Neural progenitor cell (in vitro differentiated cells): ENCODE results near the gene CAMKMT. TPM values are rescaled to one million over a fixed set of nuclear protein-coding genes. Genes with fewer than 3 reads are reported as not detected.

Experiments used
- DNase-seq: peaks from one replicate; pipeline ENCODE4 v3.0.0-alpha.2; 2016; ENCODE audit warnings: low spot score
- H2AFZ ChIP-seq: fragments of 200-600 bp; sonication (generic); replicated peaks from 2 replicates; pipeline ENCODE4 v1.6.1; 2016; ENCODE audit warnings: antibody characterized with exemption
- H3F3A ChIP-seq: fragments of 200-600 bp; sonication (generic); 2 replicates; pipeline ENCODE4 v1.6.1; 2016; ENCODE audit warnings: antibody characterized with exemption, low read depth
- H3K27ac ChIP-seq: fragments of 200-600 bp; sonication (generic); 2 replicates; pipeline ENCODE4 v1.5.1; 2016; ENCODE audit warnings: mild to moderate bottlenecking
- H3K27me3 ChIP-seq: fragments of 200-600 bp; sonication (generic); 2 replicates; pipeline ENCODE4 v1.6.1; 2016; ENCODE audit warnings: mild to moderate bottlenecking, moderate library complexity
- H3K36me3 ChIP-seq: fragments of 200-600 bp; sonication (generic); 2 replicates; pipeline ENCODE4 v1.5.1; 2016
- H3K4me1 ChIP-seq: fragments of 200-600 bp; sonication (generic); 2 replicates; pipeline ENCODE4 v1.6.1; 2016; ENCODE audit warnings: mixed run types
- H3K4me2 ChIP-seq: fragments of 200-600 bp; sonication (generic); 2 replicates; pipeline ENCODE4 v1.6.1; 2016
- H3K4me3 ChIP-seq: fragments of 200-600 bp; sonication (generic); 2 replicates; pipeline ENCODE4 v1.5.1; 2016
- H3K79me2 ChIP-seq: fragments of 200-600 bp; sonication (generic); 2 replicates; pipeline ENCODE4 v1.6.1; 2016; ENCODE audit warnings: low read depth
- H3K9ac ChIP-seq: fragments of 200-600 bp; sonication (generic); 2 replicates; pipeline ENCODE4 v1.6.1; 2016
- H3K9me3 ChIP-seq: fragments of 200-600 bp; sonication (generic); 2 replicates; pipeline ENCODE4 v1.5.1; 2016; ENCODE audit warnings: low read depth
- H4K20me1 ChIP-seq: fragments of 200-600 bp; sonication (generic); 2 replicates; pipeline ENCODE4 v1.6.1; 2016; ENCODE audit warnings: low read depth
- H3K27ac Mint-ChIP-seq: 3 replicates; pipeline ENCODE4 v1.8.0; 2021; ENCODE audit warnings: mixed read lengths
- H3K27me3 Mint-ChIP-seq: 2 replicates; pipeline ENCODE4 v1.8.0; 2022; ENCODE audit warnings: low read depth, mild to moderate bottlenecking, inconsistent platforms, moderate library complexity, mixed read lengths; ENCODE audit not compliant: insufficient read depth
- H3K36me3 Mint-ChIP-seq: 3 replicates; pipeline ENCODE4 v1.8.0; 2021; ENCODE audit warnings: mixed read lengths
- H3K4me1 Mint-ChIP-seq: 3 replicates; pipeline ENCODE4 v1.8.0; 2021; ENCODE audit warnings: mixed read lengths
- H3K4me3 Mint-ChIP-seq: 3 replicates; pipeline ENCODE4 v1.8.0; 2021; ENCODE audit warnings: mild to moderate bottlenecking, moderate library complexity, mixed read lengths
- H3K9me3 Mint-ChIP-seq: 3 replicates; pipeline ENCODE4 v1.8.0; 2020; ENCODE audit warnings: mixed read lengths
- EZH2 ChIP-seq: fragments of 200-600 bp; sonication (generic); IDR thresholded peaks from 2 replicates; pipeline ENCODE4 v1.6.1; 2017; ENCODE audit warnings: antibody characterized with exemption, mild to moderate bottlenecking, moderate library complexity
- EZH2phosphoT487 ChIP-seq: fragments of 200-600 bp; sonication (generic); IDR thresholded peaks from 2 replicates; pipeline ENCODE4 v1.6.1; 2017; ENCODE audit warnings: antibody characterized with exemption
- total RNA-seq: library from RNA; depleted of rRNA; stranded (reverse); fragments of >200 nt; gene quantifications from 2 replicates; pipeline ENCODE4 v1.2.3, GENCODE V29; 2015; ENCODE audit warnings: low replicate concordance
- TF ChIP-seq, protein P1 (sequence below): fragments of 200-600 bp; sonication (generic); IDR thresholded peaks from 2 replicates; pipeline ENCODE4 v1.5.1; 2017; ENCODE audit warnings: antibody characterized with exemption, mild to moderate bottlenecking

CAMKMT gene
- total RNA-seq, 1 donor from 2014 or later = 28.5 TPM

DNA sequence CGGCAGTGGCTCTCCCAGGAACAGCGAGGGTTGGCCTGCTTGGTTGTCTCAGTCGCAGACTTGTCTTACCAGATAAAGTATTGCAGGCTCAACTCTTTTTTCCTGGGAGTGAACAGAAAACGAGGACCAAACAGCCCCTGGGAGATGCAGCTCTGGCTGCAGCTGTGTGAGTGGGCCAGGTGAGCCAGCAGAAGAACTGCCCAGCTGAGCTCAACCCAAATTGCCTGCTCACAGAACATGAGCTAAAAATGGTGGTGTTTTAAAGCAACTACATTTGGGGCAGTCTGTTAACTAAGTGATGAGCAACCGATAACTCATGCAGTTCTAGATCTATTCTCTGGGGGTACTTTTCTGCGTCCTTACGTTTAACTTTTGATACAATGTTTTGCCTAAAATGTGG lies 418.7 kb downstream of the CAMKMT start:
- peaks cover 46% of the 10 kb centered on the region for H3K4me1 ChIP-seq
- H3K4me3 Mint-ChIP-seq = no peak overlapping the region
- peaks cover 50% of the 10 kb centered on the region for H3F3A ChIP-seq
- peaks cover 24% of the 10 kb centered on the region for H4K20me1 ChIP-seq
- peaks cover 5% of the 10 kb centered on the region for H3K36me3 Mint-ChIP-seq
- peaks cover 35% of the 10 kb centered on the region for H3K4me1 Mint-ChIP-seq
- no peak overlapping the region for H3K4me2 ChIP-seq
- H3K79me2 ChIP-seq = no peaks in the 10 kb centered on the region
- no peaks in the 10 kb centered on the region for H3K36me3 ChIP-seq
- H3K4me3 ChIP-seq = no peak overlapping the region
- H3K9ac ChIP-seq = no peak overlapping the region
- peaks cover 12% of the 10 kb centered on the region for H3K27me3 Mint-ChIP-seq
- peaks cover 13% of the 10 kb centered on the region for H3K27me3 ChIP-seq
- no peak overlapping the region for H2AFZ ChIP-seq
- TF ChIP-seq EZH2phosphoT487 = peak; percentile 3
- TF ChIP-seq, protein P1, sequence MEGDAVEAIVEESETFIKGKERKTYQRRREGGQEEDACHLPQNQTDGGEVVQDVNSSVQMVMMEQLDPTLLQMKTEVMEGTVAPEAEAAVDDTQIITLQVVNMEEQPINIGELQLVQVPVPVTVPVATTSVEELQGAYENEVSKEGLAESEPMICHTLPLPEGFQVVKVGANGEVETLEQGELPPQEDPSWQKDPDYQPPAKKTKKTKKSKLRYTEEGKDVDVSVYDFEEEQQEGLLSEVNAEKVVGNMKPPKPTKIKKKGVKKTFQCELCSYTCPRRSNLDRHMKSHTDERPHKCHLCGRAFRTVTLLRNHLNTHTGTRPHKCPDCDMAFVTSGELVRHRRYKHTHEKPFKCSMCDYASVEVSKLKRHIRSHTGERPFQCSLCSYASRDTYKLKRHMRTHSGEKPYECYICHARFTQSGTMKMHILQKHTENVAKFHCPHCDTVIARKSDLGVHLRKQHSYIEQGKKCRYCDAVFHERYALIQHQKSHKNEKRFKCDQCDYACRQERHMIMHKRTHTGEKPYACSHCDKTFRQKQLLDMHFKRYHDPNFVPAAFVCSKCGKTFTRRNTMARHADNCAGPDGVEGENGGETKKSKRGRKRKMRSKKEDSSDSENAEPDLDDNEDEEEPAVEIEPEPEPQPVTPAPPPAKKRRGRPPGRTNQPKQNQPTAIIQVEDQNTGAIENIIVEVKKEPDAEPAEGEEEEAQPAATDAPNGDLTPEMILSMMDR = no peak
- H3K27ac ChIP-seq = no peak overlapping the region
- H3K27ac Mint-ChIP-seq = no peak overlapping the region
- peaks cover 24% of the 10 kb centered on the region for H3K9me3 Mint-ChIP-seq
- H3K9me3 ChIP-seq = no peaks in the 10 kb centered on the region
- DNase-seq = no peak

DNA sequence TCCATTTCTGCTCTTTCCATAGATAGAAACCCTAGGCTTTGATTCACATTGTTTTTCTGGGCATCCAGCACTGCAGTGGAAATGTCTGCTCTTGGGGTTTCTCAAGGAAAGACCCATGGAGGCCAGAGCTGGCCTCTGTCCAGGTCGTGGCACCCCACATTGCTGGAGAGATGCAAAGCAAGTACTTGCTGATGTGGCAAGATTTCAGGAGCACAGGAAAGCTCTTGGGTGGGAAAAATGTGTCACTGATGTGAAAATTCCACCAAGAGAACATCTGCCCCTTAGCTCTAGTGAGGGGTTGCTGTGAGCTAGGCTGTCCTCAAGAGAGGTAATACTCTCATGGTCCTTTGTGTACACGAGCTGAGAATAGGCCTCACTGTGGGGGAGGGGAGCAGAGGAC lies 423.7 kb downstream of the CAMKMT start:
- Histone ChIP-seq H3K9me3 (no peaks in the 10 kb centered on the region), H3K4me2 (no peak overlapping the region), H3K4me1 (peaks cover 24% of the 10 kb centered on the region), H3K9ac (no peak overlapping the region), H3K79me2 (no peaks in the 10 kb centered on the region), H4K20me1 (no peaks in the 10 kb centered on the region), H2AFZ (no peak overlapping the region), H3F3A (peaks cover 16% of the 10 kb centered on the region), H3K27ac (no peak overlapping the region), H3K27me3 (peaks cover 4% of the 10 kb centered on the region), H3K4me3 (no peak overlapping the region), H3K36me3 (no peaks in the 10 kb centered on the region)
- TF ChIP-seq EZH2 (no peak), EZH2phosphoT487 (no peak)
- TF ChIP-seq, protein P1 = no peak
- H3K27ac Mint-ChIP-seq = no peak overlapping the region
- peaks cover 24% of the 10 kb centered on the region for H3K9me3 Mint-ChIP-seq
- H3K27me3 Mint-ChIP-seq = peaks cover 20% of the 10 kb centered on the region
- no peak overlapping the region for H3K4me3 Mint-ChIP-seq
- H3K4me1 Mint-ChIP-seq = peaks cover 15% of the 10 kb centered on the region
- DNase-seq = no peak
- H3K36me3 Mint-ChIP-seq = peaks cover 5% of the 10 kb centered on the region

DNA sequence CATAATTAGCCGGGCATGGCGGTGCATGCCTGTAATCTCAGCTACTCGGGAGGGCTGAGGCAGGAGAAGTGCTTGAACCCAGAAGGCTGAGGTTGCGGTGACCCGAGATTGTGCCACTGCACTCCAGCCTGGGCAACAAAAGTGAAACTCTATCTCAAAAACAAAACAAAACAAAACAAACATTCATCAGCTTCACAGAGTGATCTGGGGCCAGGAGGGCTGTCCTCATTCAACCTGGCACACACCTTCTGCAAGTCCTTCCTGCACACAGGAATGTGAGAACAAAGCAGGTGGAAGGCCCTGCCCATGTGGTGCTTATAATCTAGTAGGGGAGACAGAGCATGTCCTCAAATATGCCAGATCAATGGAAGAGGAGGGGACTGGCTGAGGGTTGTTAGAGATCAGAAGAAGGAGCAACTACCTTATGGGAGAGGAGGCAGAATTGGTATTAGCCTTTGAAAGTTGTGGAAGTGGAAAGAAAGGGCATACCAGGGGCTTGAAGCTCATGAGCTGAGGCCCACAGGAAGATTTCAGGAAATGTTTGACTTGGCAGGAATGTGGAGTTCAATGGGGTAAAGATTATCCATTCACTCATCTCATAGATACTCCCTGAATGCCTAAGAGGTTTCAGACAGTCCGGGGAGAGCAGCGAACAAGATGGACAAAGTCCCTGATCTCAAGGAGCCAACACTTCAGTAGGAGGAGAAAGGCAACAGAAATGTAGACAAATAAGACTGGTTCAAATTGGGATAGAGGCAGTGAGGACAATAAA lies 424.5 kb downstream of the CAMKMT start:
- Mint-ChIP-seq H3K27ac (no peak overlapping the region), H3K27me3 (peaks cover 20% of the 10 kb centered on the region), H3K36me3 (peaks cover 5% of the 10 kb centered on the region), H3K9me3 (peaks cover 20% of the 10 kb centered on the region), H3K4me1 (peaks cover 18% of the 10 kb centered on the region), H3K4me3 (no peak overlapping the region)
- DNase-seq = no peak
- Histone ChIP-seq H3K9ac (no peak overlapping the region), H2AFZ (no peak overlapping the region), H3K9me3 (no peaks in the 10 kb centered on the region), H3K36me3 (no peaks in the 10 kb centered on the region), H3K27me3 (no peaks in the 10 kb centered on the region), H3K27ac (no peak overlapping the region), H4K20me1 (no peaks in the 10 kb centered on the region), H3K4me1 (peaks cover 29% of the 10 kb centered on the region), H3K79me2 (no peaks in the 10 kb centered on the region), H3K4me3 (no peak overlapping the region), H3K4me2 (no peak overlapping the region), H3F3A (peaks cover 24% of the 10 kb centered on the region)
- TF ChIP-seq EZH2phosphoT487 (no peak), EZH2 (no peak)
- TF ChIP-seq, protein P1 = no peak
